Fibroblast of mammary gland (primary cell): Measurements from ENCODE around the gene CIART.
"Not testable (repeated sequence)": the region's sequence is repeated elsewhere in the genome, so short reads cannot be mapped to it uniquely, and the experiment has no call there.

Experiments used
- DNase-seq: peaks from one replicate; pipeline ENCODE4 v3.0.0-alpha.2; 2010; ENCODE audit warnings: low read depth
- H3K4me3 ChIP-seq: 2 replicates; pipeline ENCODE4 v1.5.1; 2011; ENCODE audit warnings: low read depth, mild to moderate bottlenecking, low read length, moderate library complexity; ENCODE audit not compliant: control insufficient read depth
- TF ChIP-seq, protein P1 (sequence below): conservative IDR thresholded peaks from 2 replicates; pipeline ENCODE4 v1.5.1; 2011; ENCODE audit warnings: low read depth, low read length, inconsistent platforms; ENCODE audit not compliant: control insufficient read depth, insufficient read depth

The CIART gene, protein sequence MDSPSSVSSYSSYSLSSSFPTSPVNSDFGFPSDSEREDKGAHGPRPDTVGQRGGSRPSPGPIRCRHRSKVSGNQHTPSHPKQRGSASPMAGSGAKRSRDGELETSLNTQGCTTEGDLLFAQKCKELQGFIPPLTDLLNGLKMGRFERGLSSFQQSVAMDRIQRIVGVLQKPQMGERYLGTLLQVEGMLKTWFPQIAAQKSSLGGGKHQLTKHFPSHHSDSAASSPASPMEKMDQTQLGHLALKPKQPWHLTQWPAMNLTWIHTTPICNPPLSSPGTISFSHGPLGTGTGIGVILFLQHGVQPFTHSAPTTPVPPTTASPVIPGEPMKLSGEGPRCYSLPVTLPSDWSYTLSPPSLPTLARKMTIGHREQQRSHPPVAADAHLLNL

DNA sequence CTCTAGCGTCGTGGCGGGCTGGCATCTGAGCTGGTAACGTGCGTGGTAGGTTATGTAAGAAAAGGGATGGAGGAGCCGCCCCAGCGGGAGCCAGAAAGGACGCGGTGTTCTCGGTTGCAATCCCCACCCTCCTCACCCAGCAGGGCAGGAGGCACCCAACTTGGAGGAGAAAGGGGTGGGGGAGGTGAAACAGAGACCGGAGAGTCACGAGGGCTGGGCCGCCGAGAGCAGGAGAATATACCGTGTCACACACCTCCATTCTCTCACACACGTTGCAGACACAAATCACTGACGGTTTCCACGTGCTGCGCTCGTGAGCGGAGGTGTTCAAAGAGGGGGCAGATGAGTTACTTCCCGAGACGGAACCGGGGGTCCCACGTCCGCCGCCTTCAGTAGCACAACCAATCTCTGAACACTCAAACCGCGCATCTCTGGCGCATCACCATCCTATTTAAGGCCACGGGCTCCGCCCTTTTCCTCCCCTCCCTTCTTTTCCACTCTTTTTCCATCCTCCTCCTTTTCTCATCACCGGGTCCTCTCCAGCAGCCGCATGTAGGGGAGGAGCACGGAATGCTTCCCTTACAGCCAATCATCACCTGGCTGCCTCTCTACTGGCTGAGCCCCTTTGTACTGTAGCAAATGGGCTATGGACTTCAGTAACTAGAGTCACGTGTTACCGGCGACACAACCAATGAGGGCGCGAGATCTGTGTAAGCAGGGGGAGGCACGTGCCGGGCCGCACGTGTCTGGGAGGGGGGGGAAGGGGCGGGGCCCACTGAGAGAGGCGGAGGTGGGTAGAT is at the start of gene CIART:
TSS of gene CIART (plus strand) at position 797 of the 800 bp plus-strand sequence. CDS start 714 bp downstream, outside the sequence.
- TF ChIP-seq, protein P1, sequence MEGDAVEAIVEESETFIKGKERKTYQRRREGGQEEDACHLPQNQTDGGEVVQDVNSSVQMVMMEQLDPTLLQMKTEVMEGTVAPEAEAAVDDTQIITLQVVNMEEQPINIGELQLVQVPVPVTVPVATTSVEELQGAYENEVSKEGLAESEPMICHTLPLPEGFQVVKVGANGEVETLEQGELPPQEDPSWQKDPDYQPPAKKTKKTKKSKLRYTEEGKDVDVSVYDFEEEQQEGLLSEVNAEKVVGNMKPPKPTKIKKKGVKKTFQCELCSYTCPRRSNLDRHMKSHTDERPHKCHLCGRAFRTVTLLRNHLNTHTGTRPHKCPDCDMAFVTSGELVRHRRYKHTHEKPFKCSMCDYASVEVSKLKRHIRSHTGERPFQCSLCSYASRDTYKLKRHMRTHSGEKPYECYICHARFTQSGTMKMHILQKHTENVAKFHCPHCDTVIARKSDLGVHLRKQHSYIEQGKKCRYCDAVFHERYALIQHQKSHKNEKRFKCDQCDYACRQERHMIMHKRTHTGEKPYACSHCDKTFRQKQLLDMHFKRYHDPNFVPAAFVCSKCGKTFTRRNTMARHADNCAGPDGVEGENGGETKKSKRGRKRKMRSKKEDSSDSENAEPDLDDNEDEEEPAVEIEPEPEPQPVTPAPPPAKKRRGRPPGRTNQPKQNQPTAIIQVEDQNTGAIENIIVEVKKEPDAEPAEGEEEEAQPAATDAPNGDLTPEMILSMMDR: no peak
- peak within 1 kb of the TSS; percentile 54 for H3K4me3 ChIP-seq
- peak; percentile 98 for DNase-seq

DNA sequence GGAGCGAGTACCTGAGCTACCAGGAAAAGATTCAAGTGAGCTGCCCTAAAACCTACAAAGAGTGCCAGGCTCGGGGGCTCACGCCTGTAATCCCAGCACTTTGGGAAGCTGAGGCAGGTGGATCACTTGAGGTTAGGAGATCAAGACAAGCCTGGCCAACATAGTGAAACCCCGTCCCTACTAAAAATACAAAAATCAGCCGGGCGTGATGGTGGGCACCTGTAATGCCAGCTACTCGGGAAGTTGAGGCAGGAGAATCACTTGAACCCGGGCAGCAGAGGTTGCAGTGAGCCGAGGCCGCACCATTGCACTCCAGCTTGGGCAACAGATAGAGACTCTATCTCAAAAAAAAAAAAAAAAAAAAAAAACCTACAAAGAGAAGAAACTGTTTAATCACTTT is 49.4 kb upstream of the CIART start:
- not testable (repeated sequence) for DNase-seq, H3K4me3 ChIP-seq

DNA sequence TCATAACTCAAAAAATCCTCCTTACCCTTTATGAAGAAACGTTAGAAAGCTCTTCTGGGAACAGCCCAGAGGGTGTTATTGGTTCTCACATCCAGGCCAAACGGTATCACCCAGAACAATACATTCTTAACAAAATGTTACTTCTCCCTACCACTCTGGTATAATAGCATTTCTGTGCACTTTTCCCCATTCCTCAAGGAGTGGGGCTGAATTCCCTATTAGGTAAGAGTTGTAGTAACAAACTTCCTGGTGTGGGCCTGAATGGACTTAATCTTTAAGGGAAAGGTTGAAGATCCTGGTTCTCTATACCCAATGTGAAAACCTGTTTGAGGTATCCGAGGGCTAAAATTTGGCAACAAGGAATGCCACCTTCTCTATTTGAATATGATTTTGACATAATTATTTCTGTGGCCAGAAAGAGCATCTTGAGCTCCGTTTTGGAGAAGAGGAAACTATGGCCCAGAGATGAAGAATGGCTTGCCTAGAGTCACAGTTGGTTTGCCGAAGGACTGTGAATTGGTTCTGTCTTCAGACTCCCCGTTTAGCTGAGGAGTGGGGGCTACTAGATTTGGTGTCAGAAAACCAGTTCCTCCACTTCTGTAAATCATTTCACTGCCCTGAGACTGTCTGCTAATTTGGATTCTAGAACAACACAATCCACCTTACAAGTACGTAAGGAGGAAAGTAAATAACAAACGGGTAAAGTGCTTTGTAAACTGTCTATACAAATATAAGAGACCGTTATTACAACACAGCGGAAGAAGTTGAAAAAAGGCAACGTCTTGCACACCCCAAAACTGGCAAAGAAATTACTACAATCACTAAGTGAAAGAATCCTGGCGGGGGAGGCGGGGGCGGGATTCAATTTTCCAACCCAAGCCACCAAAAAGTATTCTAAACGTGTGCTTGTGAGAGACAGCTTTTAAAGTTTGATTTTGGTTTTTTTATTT is 48.7 kb upstream of the CIART start:
- DNase-seq: peak; percentile 40
- TF ChIP-seq, protein P1: no peak
- peak overlapping the region; percentile 67 for H3K4me3 ChIP-seq

GRCh38 chr1:150234309-150234565 is 48.1 kb upstream of the CIART start:
- TF ChIP-seq, protein P1: no peak
- peak overlapping the region; percentile 67 for H3K4me3 ChIP-seq

DNA sequence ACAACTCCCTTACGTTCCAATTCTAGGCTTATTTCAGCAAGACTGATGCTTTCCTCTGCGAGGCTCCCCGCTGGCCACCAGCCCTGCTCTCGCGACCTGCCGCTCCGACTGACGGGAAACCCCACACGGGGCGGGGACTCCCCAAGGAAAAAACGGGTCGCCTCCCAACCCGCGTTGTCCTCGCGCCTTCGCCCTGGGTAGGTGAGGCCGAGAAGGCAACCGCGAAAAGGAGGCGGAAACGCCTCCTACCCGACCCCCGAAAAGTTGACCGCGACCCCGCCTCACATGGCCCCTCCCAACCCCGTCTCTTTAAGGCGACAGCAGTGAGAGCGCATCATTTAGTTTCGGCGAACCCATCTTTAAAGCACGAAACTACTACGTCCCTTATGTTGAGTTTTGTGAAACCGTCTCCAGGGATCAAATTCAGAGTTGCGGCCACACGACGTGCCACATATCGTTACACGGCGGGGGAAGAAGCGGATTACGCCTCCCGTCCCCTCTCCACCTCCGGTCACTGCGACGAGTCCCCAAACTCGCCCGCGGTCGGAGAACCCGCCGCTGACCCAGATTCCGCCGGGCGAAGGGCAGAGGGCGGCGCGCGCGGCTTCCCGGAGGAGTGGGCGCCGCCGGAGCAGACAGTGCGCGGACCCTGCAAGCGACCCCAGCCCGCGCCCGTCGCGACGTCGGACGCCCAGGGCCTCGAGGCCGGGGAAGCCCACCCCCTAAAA is 47.6 kb upstream of the CIART start:
- TF ChIP-seq, protein P1: no peak
- peak overlapping the region; percentile 67 for H3K4me3 ChIP-seq
- peak; percentile 55 for DNase-seq

More at GRCh38 chr1:150234309-150234565, 48.1 kb upstream of the CIART start:
- DNase-seq: no peak

DNA sequence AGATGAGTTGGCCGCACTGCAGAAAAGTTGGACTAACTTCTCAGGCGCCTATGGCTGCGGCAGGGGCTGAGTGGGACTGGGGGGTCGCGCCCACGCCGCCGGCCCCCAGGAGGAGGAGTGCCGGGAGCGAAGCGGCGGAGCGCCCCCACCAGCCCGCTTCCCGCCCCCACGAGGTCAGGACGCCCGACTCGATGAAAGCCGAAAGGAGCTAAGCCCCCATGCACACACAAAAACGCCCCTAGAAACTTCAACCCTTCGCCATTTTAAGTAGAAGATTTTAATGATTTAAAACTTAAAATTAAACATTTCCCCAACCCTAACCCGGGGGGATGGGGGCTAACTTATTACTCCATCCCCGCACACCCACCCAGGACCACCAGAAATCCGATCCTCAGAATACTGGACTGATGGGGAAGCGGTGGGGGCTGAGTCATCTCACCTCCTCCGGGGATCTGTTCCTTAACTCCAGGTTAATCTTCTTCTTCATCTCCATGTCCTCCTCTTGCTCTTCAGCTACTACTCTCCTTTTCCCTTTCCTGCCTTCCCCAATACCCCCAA is 47.0 kb upstream of the CIART start:
- TF ChIP-seq, protein P1: no peak
- H3K4me3 ChIP-seq: peak overlapping the region; percentile 67
- DNase-seq: peak; percentile 20
